ENCODE data around the gene CDX1. TPM values are rescaled to one million over a fixed set of nuclear protein-coding genes. Genes with fewer than 3 reads are reported as not detected.
A peak's percentile ranks its signal among the peaks of the same experiment; 100 is the strongest.

Gene CDX1
- total RNA-seq, 1 donor from 2014 or later = not detected

GRCh38 chr5:150214289-150214688 is 47.7 kb downstream of the CDX1 start:
- TF ChIP-seq EZH2 (IDR thresholded peaks at IDR 0.05) (no peak), EZH2phosphoT487 (IDR thresholded peaks at IDR 0.05) (no peak)
- TF ChIP-seq, protein P1, sequence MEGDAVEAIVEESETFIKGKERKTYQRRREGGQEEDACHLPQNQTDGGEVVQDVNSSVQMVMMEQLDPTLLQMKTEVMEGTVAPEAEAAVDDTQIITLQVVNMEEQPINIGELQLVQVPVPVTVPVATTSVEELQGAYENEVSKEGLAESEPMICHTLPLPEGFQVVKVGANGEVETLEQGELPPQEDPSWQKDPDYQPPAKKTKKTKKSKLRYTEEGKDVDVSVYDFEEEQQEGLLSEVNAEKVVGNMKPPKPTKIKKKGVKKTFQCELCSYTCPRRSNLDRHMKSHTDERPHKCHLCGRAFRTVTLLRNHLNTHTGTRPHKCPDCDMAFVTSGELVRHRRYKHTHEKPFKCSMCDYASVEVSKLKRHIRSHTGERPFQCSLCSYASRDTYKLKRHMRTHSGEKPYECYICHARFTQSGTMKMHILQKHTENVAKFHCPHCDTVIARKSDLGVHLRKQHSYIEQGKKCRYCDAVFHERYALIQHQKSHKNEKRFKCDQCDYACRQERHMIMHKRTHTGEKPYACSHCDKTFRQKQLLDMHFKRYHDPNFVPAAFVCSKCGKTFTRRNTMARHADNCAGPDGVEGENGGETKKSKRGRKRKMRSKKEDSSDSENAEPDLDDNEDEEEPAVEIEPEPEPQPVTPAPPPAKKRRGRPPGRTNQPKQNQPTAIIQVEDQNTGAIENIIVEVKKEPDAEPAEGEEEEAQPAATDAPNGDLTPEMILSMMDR (IDR thresholded peaks at IDR 0.05) = no peak
- Mint-ChIP-seq H3K36me3 (no peaks in the 10 kb centered on the region), H3K27me3 (ENCODE audit: insufficient read depth, low read depth) (peaks cover 6% of the 10 kb centered on the region), H3K27ac (peak overlapping the region; percentile 74), H3K4me3 (no peak overlapping the region), H3K9me3 (no peaks in the 10 kb centered on the region), H3K4me1 (peaks cover 20% of the 10 kb centered on the region)
- Histone ChIP-seq H3K36me3 (no peaks in the 10 kb centered on the region), H3K4me1 (peaks cover 6% of the 10 kb centered on the region), H3K27ac (no peak overlapping the region), H3K9me3 (ENCODE audit: low read depth) (no peaks in the 10 kb centered on the region), H3K79me2 (ENCODE audit: low read depth) (no peaks in the 10 kb centered on the region), H3F3A (ENCODE audit: low read depth) (no peaks in the 10 kb centered on the region), H3K9ac (no peak overlapping the region), H2AFZ (replicated peaks) (no peak overlapping the region), H4K20me1 (ENCODE audit: low read depth) (no peaks in the 10 kb centered on the region), H3K27me3 (peaks cover 12% of the 10 kb centered on the region), H3K4me3 (no peak overlapping the region), H3K4me2 (no peak overlapping the region)
- no peak for DNase-seq (ENCODE audit: low spot score)

GRCh38 chr5:150215979-150216944 is 49.7 kb downstream of the CDX1 start:
- no peaks in the 10 kb centered on the region for H3K9me3 ChIP-seq (ENCODE audit: low read depth)
- Mint-ChIP-seq H3K4me1 (peaks cover 14% of the 10 kb centered on the region), H3K9me3 (no peaks in the 10 kb centered on the region), H3K36me3 (no peaks in the 10 kb centered on the region), H3K27ac (no peak overlapping the region), H3K27me3 (ENCODE audit: insufficient read depth, low read depth) (peaks cover 2% of the 10 kb centered on the region), H3K4me3 (no peak overlapping the region)
- no peak overlapping the region for H3K27ac ChIP-seq
- no peak overlapping the region for H3K9ac ChIP-seq
- no peak overlapping the region for H3K4me3 ChIP-seq
- no peaks in the 10 kb centered on the region for H3K36me3 ChIP-seq
- no peak overlapping the region for H3K4me2 ChIP-seq
- no peaks in the 10 kb centered on the region for H3F3A ChIP-seq (ENCODE audit: low read depth)
- no peaks in the 10 kb centered on the region for H4K20me1 ChIP-seq (ENCODE audit: low read depth)
- no peaks in the 10 kb centered on the region for H3K79me2 ChIP-seq (ENCODE audit: low read depth)
- TF ChIP-seq, protein P1 (IDR thresholded peaks at IDR 0.05) = no peak
- TF ChIP-seq EZH2 (IDR thresholded peaks at IDR 0.05) = no peak
- TF ChIP-seq EZH2phosphoT487 (IDR thresholded peaks at IDR 0.05) = no peak
- no peak for DNase-seq (ENCODE audit: low spot score)
- H2AFZ ChIP-seq (replicated peaks) = no peak overlapping the region
- H3K27me3 ChIP-seq = peaks cover 12% of the 10 kb centered on the region
- H3K4me1 ChIP-seq = peaks cover 7% of the 10 kb centered on the region

- Histone ChIP-seq H4K20me1 (ENCODE audit: low read depth) (no peaks in the 10 kb centered on the region), H3K4me2 (no peak overlapping the region), H3K27ac (no peak overlapping the region), H3K79me2 (ENCODE audit: low read depth) (no peaks in the 10 kb centered on the region), H3K4me3 (no peak overlapping the region), H3F3A (ENCODE audit: low read depth) (no peaks in the 10 kb centered on the region), H3K9me3 (ENCODE audit: low read depth) (no peaks in the 10 kb centered on the region), H2AFZ (replicated peaks) (no peak overlapping the region), H3K27me3 (peaks cover 12% of the 10 kb centered on the region), H3K9ac (no peak overlapping the region), H3K4me1 (peaks cover 4% of the 10 kb centered on the region), H3K36me3 (no peaks in the 10 kb centered on the region)
- H3K27me3 Mint-ChIP-seq (ENCODE audit: insufficient read depth, low read depth) = peaks cover 2% of the 10 kb centered on the region
- DNase-seq (ENCODE audit: low spot score) = no peak
- H3K36me3 Mint-ChIP-seq = no peaks in the 10 kb centered on the region
- H3K4me1 Mint-ChIP-seq = peaks cover 7% of the 10 kb centered on the region
- H3K27ac Mint-ChIP-seq = no peak overlapping the region
- no peaks in the 10 kb centered on the region for H3K9me3 Mint-ChIP-seq
- no peak overlapping the region for H3K4me3 Mint-ChIP-seq
- TF ChIP-seq, protein P1 (IDR thresholded peaks at IDR 0.05) = no peak
- TF ChIP-seq EZH2phosphoT487 (IDR thresholded peaks at IDR 0.05) (no peak), EZH2 (IDR thresholded peaks at IDR 0.05) (no peak)
Observed at GRCh38 chr5:150217038-150217437, 50.5 kb downstream of the CDX1 start.

All from neural progenitor cell (in vitro differentiated cells).